HepG2 (cell line): ENCODE data around the gene GRB10. TPM values are rescaled to one million over a fixed set of nuclear protein-coding genes. Genes with fewer than 3 reads are reported as not detected.

Experiments
- E2F2 ChIP-seq: sonication (generic); formaldehyde crosslinking; IDR thresholded peaks from 2 replicates; pipeline ENCODE4 v1.4.0; 2020; ENCODE audit warnings: missing genetic modification reagents, borderline replicate concordance
- ETV5 ChIP-seq: IDR thresholded peaks from 2 replicates; pipeline ENCODE4 v1.6.1; 2018; ENCODE audit warnings: missing biosample characterization, missing genetic modification reagents, inconsistent platforms, borderline replicate concordance
- GLI4 ChIP-seq: sonication (generic); formaldehyde crosslinking; IDR thresholded peaks from 2 replicates; pipeline ENCODE4 v1.5.1; 2020; ENCODE audit warnings: missing genetic modification reagents, mild to moderate bottlenecking, moderate library complexity, borderline replicate concordance
- HDAC6 ChIP-seq: fragments of 200-600 bp; sonication (generic); IDR thresholded peaks from 2 replicates; pipeline ENCODE4 v1.7.0; 2017; ENCODE audit warnings: mild to moderate bottlenecking, antibody characterized with exemption, low read length, low read depth
- HOXA5 ChIP-seq: sonication (generic); formaldehyde crosslinking; IDR thresholded peaks from 2 replicates; pipeline ENCODE4 v1.4.0; 2020; ENCODE audit warnings: missing genetic modification reagents
- MLLT10 ChIP-seq: sonication (generic); formaldehyde crosslinking; IDR thresholded peaks from 2 replicates; pipeline ENCODE4 v1.4.0; 2020; ENCODE audit warnings: missing genetic modification reagents
- MLX ChIP-seq: IDR thresholded peaks from 2 replicates; pipeline ENCODE4 v1.6.1; 2016
- MYPOP ChIP-seq: sonication (generic); formaldehyde crosslinking; IDR thresholded peaks from 2 replicates; pipeline ENCODE4 v1.8.1; 2023; ENCODE audit warnings: mild to moderate bottlenecking, moderate library complexity, missing genetic modification reagents
- NCOA2 ChIP-seq: sonication (generic); formaldehyde crosslinking; IDR thresholded peaks from 2 replicates; pipeline ENCODE4 v1.8.0; 2022; ENCODE audit warnings: inconsistent platforms
- NFYC ChIP-seq: IDR thresholded peaks from 2 replicates; pipeline ENCODE4 v1.6.1; 2016; ENCODE audit warnings: missing genetic modification reagents, missing compliant biosample characterization
- PATZ1 ChIP-seq: sonication (generic); formaldehyde crosslinking; IDR thresholded peaks from 2 replicates; pipeline ENCODE4 v1.4.0; 2020; ENCODE audit warnings: missing genetic modification reagents
- PBX3 ChIP-seq: sonication (generic); formaldehyde crosslinking; IDR thresholded peaks from 2 replicates; pipeline ENCODE4 v1.8.1; 2023; ENCODE audit warnings: missing genetic modification reagents, inconsistent platforms, borderline replicate concordance
- REPIN1 ChIP-seq: sonication (generic); formaldehyde crosslinking; IDR thresholded peaks from 2 replicates; pipeline ENCODE4 v1.8.0; 2022; ENCODE audit warnings: missing genetic modification reagents, low read depth, mild to moderate bottlenecking, borderline replicate concordance
- SALL2 ChIP-seq: sonication (generic); formaldehyde crosslinking; IDR thresholded peaks from 2 replicates; pipeline ENCODE4 v1.8.1; 2023; ENCODE audit warnings: mild to moderate bottlenecking, missing genetic modification reagents, inconsistent platforms
- TBX2 ChIP-seq: sonication (generic); formaldehyde crosslinking; IDR thresholded peaks from 2 replicates; pipeline ENCODE4 v1.5.0; 2020; ENCODE audit warnings: missing genetic modification reagents, mild to moderate bottlenecking, borderline replicate concordance
- TFAP4 ChIP-seq: sonication (generic); IDR thresholded peaks from 2 replicates; pipeline ENCODE4 v1.6.1; 2016; ENCODE audit warnings: low read depth, borderline replicate concordance
- YEATS2 ChIP-seq: sonication (generic); formaldehyde crosslinking; IDR thresholded peaks from 2 replicates; pipeline ENCODE4 v1.4.0; 2020; ENCODE audit warnings: missing genetic modification reagents, borderline replicate concordance
- ZFP62 ChIP-seq: sonication (generic); formaldehyde crosslinking; IDR thresholded peaks from 2 replicates; pipeline ENCODE4 v1.4.0; 2020; ENCODE audit warnings: missing genetic modification reagents
- ZIK1 ChIP-seq: sonication (generic); formaldehyde crosslinking; IDR thresholded peaks from 2 replicates; pipeline ENCODE4 v1.5.0; 2020; ENCODE audit warnings: mild to moderate bottlenecking, low read depth, missing genetic modification reagents, borderline replicate concordance
- ZNF263 ChIP-seq: sonication (generic); formaldehyde crosslinking; IDR thresholded peaks from 2 replicates; pipeline ENCODE4 v1.4.0; 2020; ENCODE audit warnings: missing genetic modification reagents
- ZNF775 ChIP-seq: sonication (generic); formaldehyde crosslinking; IDR thresholded peaks from 2 replicates; pipeline ENCODE4 v1.4.0; 2020; ENCODE audit warnings: missing genetic modification reagents, mild to moderate bottlenecking, moderate library complexity, borderline replicate concordance
- ZNF878 ChIP-seq: sonication (generic); formaldehyde crosslinking; IDR thresholded peaks from 2 replicates; pipeline ENCODE4 v1.8.1; 2023; ENCODE audit warnings: mild to moderate bottlenecking, missing genetic modification reagents, moderate library complexity
- polyA plus RNA-seq, 8 experiments: library from polyadenylated mRNA; depleted of rRNA in 3 of 8; stranded (reverse) in 7 of 8; unstranded in 1 of 8; fragments of >200 nt; fragmentation: Illumina TruSeq in 4 of 8; extraction: Trizol in 4 of 8; gene quantifications; 2 replicates each; pipeline versions ENCODE4 v1.2.1 to v1.2.3, GENCODE V29; 2011 to 2016; ENCODE audit warnings: low read depth in 4 of 8, missing spikeins in 1 of 8, mixed read lengths in 1 of 8; ENCODE audit not compliant: insufficient read depth in 1 of 8
- total RNA-seq, 5 experiments: library from RNA; depleted of rRNA; stranded (reverse); fragments of >200 nt; fragmentation: Illumina TruSeq; extraction: Trizol; gene quantifications; 2 replicates each; pipeline ENCODE4 v1.2.3, GENCODE V29; 2016; ENCODE audit warnings: low read depth in 1 of 5

GRB10 gene
- total and polyA plus RNA-seq, 2 of the 13 experiments (the other 11 are each of a cell fraction or from before 2014, with no cell fraction given), result 4.0 to 6.8 TPM

- TF ChIP-seq MYPOP (no peak), E2F2 (CRISPR knock-in tag) (no peak), PATZ1 (CRISPR knock-in tag) (no peak), ETV5 (CRISPR knock-in tag) (peak; percentile 73; the same call in 1 of the 2 replicates), ZNF263 (CRISPR knock-in tag) (0 out of 2 replicates have a peak, but pooled peaks have one; percentile 13), ZIK1 (CRISPR knock-in tag) (no peak), ZFP62 (CRISPR knock-in tag) (no peak), HDAC6 (no peak), ZNF775 (CRISPR knock-in tag) (no peak), TBX2 (CRISPR knock-in tag) (0 out of 2 replicates have a peak, but pooled peaks have one; percentile 11), MLLT10 (no peak), GLI4 (no peak), NCOA2 (CRISPR knock-in tag) (no peak; the same call in 1 of the 2 replicates), SALL2 (CRISPR knock-in tag) (no peak), REPIN1 (peak; percentile 58; the same call in 1 of the 2 replicates), MLX (no peak), ZNF878 (CRISPR knock-in tag) (no peak), YEATS2 (no peak), NFYC (CRISPR knock-in tag) (no peak), HOXA5 (CRISPR knock-in tag) (no peak), PBX3 (CRISPR knock-in tag) (no peak), TFAP4 (no peak)
These were observed 167.8 kb downstream of the GRB10 start (continued) for GRCh38 chr7:50614721-50615518.
